Measurements from ENCODE around the gene TPP1. TPM values are rescaled to one million over a fixed set of nuclear protein-coding genes. Genes with fewer than 3 reads are reported as not detected.

The TPP1 gene
- total and polyA plus RNA-seq, 4 donors = 57.6 to 169 (median 137) TPM

- peaks cover 0 to 5% (median 4%) of the 10 kb centered on the region in 4 donors for H3K36me3 ChIP-seq (ENCODE audit: control insufficient read depth in 4 of 4, insufficient read depth in 4 of 4, low read length in 4 of 4)
- ATAC-seq (ENCODE audit: insufficient read depth, low FRiP score) = no peak
- no peak overlapping the region for H3K4me3 ChIP-seq
- H3K9ac ChIP-seq (ENCODE audit: insufficient read depth in 1 of 2, low read length in 2 of 2) = no peak overlapping the region
- no peak for TF ChIP-seq CTCF (IDR thresholded peaks at IDR 0.05; ENCODE audit: control extremely low read depth, extremely low read depth)
- peaks cover 0 to 3% (median 0%) of the 10 kb centered on the region in 4 donors for H3K9me3 ChIP-seq (ENCODE audit: control insufficient read depth in 4 of 4, insufficient read depth in 3 of 4, low read length in 3 of 4)
- peaks cover 0 to 27% (median 3%) of the 10 kb centered on the region in 5 donors for H3K4me1 ChIP-seq (ENCODE audit: control insufficient read depth in 5 of 5, insufficient read depth in 5 of 5, low read length in 5 of 5)
- no peak for DNase-seq
- no peak overlapping the region for H3K27ac ChIP-seq (ENCODE audit: low read depth in 1 of 2, low read length in 1 of 2)
- WGBS, 2 donors = 89 to 96% methylated on average over 2 of the region's 2 CpGs
- no peaks in the 10 kb centered on the region for H3K27me3 ChIP-seq (ENCODE audit: control insufficient read depth in 3 of 3, insufficient read depth in 3 of 3, low read length in 2 of 3)
Observed at GRCh38 chr11:6579681-6580080, 39.5 kb downstream of the TPP1 start.

GRCh38 chr11:6578134-6578533, 41.1 kb downstream of the TPP1 start:
- Histone ChIP-seq H3K36me3 (ENCODE audit: control insufficient read depth in 4 of 4, insufficient read depth in 4 of 4, low read length in 4 of 4) (peaks cover 0 to 5% (median 4%) of the 10 kb centered on the region in 4 donors), H3K9me3 (ENCODE audit: control insufficient read depth in 4 of 4, insufficient read depth in 3 of 4, low read length in 3 of 4) (no peaks in the 10 kb centered on the region), H3K4me1 (ENCODE audit: control insufficient read depth in 5 of 5, insufficient read depth in 5 of 5, low read length in 5 of 5) (peaks cover 0 to 27% (median 3%) of the 10 kb centered on the region in 5 donors), H3K4me3 (no peak overlapping the region), H3K27ac (ENCODE audit: low read depth in 1 of 2, low read length in 1 of 2) (no peak overlapping the region), H3K9ac (ENCODE audit: insufficient read depth in 1 of 2, low read length in 2 of 2) (no peak overlapping the region), H3K27me3 (ENCODE audit: control insufficient read depth in 3 of 3, insufficient read depth in 3 of 3, low read length in 2 of 3) (no peaks in the 10 kb centered on the region)
- 90 to 94% methylated on average over 1 of the region's 1 CpG for WGBS, 2 donors
- no peak for TF ChIP-seq CTCF (IDR thresholded peaks at IDR 0.05; ENCODE audit: control extremely low read depth, extremely low read depth)
- no peak for DNase-seq
- ATAC-seq (ENCODE audit: insufficient read depth, low FRiP score) = no peak

- peaks cover 0 to under 1% (median 0%) of the 10 kb centered on the region in 3 donors for H3K27me3 ChIP-seq (ENCODE audit: control insufficient read depth in 3 of 3, insufficient read depth in 3 of 3, low read length in 2 of 3)
- TF ChIP-seq CTCF (IDR thresholded peaks at IDR 0.05; ENCODE audit: control extremely low read depth, extremely low read depth) = no peak
- no peak overlapping the region for H3K4me3 ChIP-seq
- H3K9me3 ChIP-seq (ENCODE audit: control insufficient read depth in 4 of 4, insufficient read depth in 3 of 4, low read length in 3 of 4) = no peaks in the 10 kb centered on the region
- WGBS, 2 donors = 12 to 30% methylated on average over 5 to 6 of the region's 6 CpGs
- no peak for ATAC-seq (ENCODE audit: insufficient read depth, low FRiP score)
- peak overlapping the region in 1 of 2 donors; percentile 36 for H3K9ac ChIP-seq (ENCODE audit: insufficient read depth in 1 of 2, low read length in 2 of 2)
- H3K4me1 ChIP-seq (ENCODE audit: control insufficient read depth in 5 of 5, insufficient read depth in 5 of 5, low read length in 5 of 5) = peaks cover 0 to 27% (median 3%) of the 10 kb centered on the region in 5 donors
- peaks cover 0 to 5% (median 4%) of the 10 kb centered on the region in 4 donors for H3K36me3 ChIP-seq (ENCODE audit: control insufficient read depth in 4 of 4, insufficient read depth in 4 of 4, low read length in 4 of 4)
- DNase-seq = peak; percentile 90 to 95 (median 95)
- peak overlapping the region; percentile 54 to 75 for H3K27ac ChIP-seq (ENCODE audit: low read depth in 1 of 2, low read length in 1 of 2)
Observed at GRCh38 chr11:6576471-6577373, 42.5 kb downstream of the TPP1 start.

Measured in lung (tissue), 12 donors.